BLaER1 treated with 17β-estradiol and CSF1 and Interleukin-3, amounts not matched to agents 10 nM and 100 nM (cell line): ENCODE results near the gene FLYWCH2.

ENCODE experiments used
- H3K27ac ChIP-seq, 11 experiments: shearing (Covaris generic); formaldehyde crosslinking; 2 replicates each; pipeline ENCODE4 v1.8.1; 2022
- H3K27me3 ChIP-seq, 11 experiments: shearing (Covaris generic); formaldehyde crosslinking; 2 replicates each; pipeline ENCODE4 v1.8.1; 2022
- H3K36me3 ChIP-seq, 11 experiments: shearing (Covaris generic); formaldehyde crosslinking; 2 replicates each; pipeline ENCODE4 v1.8.1; 2022
- H3K4me1 ChIP-seq, 10 experiments: shearing (Covaris generic); formaldehyde crosslinking; 2 replicates each; pipeline ENCODE4 v1.8.1; 2022
- H3K4me2 ChIP-seq, 11 experiments: shearing (Covaris generic); formaldehyde crosslinking; 2 replicates each; pipeline ENCODE4 v1.8.1; 2022
- H3K4me3 ChIP-seq, 10 experiments: shearing (Covaris generic); formaldehyde crosslinking; 2 replicates each; pipeline ENCODE4 v1.8.1; 2022
- H3K9ac ChIP-seq, 11 experiments: shearing (Covaris generic); formaldehyde crosslinking; 2 replicates each; pipeline ENCODE4 v1.8.1; 2022
- H3K9me3 ChIP-seq, 11 experiments: shearing (Covaris generic); formaldehyde crosslinking; replicated peaks in 1 of 11; 2 replicates each; pipeline ENCODE4 v1.8.1; 2022
- H4K20me1 ChIP-seq, 11 experiments: shearing (Covaris generic); formaldehyde crosslinking; 2 replicates each; pipeline ENCODE4 v1.8.1; 2022
- Cebpa-rat ChIP-seq, 11 experiments: shearing (Covaris generic); IDR thresholded peaks; 2 replicates each; pipeline ENCODE4 v1.8.1; 2022

Gene FLYWCH2

GRCh38 chr16:2882650-2883457 is at the start of gene FLYWCH2:
TSS of gene FLYWCH2 (plus strand) at chr16:2883215. CDS start at chr16:2896450, 13,235 bp downstream.
- Histone ChIP-seq H3K36me3 (peaks cover 0 to 5% (median 0%) of the 10 kb centered on the region in 11 experiments; a peak in 2 of 22 replicates), H3K9ac (peak within 1 kb of the TSS; percentile 81 to 97 (median 92)), H3K4me1 (peaks cover 11 to 22% (median 15%) of the 10 kb centered on the region in 10 experiments), H3K4me2 (peak within 1 kb of the TSS; percentile 87 to 99 (median 95)), H3K27ac (peak within 1 kb of the TSS; percentile 76 to 91 (median 87)), H3K27me3 (no peaks in the 10 kb centered on the region), H4K20me1 (peaks cover 0 to 9% (median 0%) of the 10 kb centered on the region in 11 experiments; a peak in 1 of 22 replicates), H3K9me3 (peaks cover 10 to 25% (median 22%) of the 10 kb centered on the region in 11 experiments), H3K4me3 (peak within 1 kb of the TSS; percentile 75 to 97 (median 87))
- no peak for TF ChIP-seq Cebpa-rat (IDR thresholded peaks at IDR 0.05)

GRCh38 chr16:2833776-2834175 is 49.2 kb upstream of the FLYWCH2 start:
- Histone ChIP-seq H3K4me1 (peaks cover 13 to 27% (median 16%) of the 10 kb centered on the region in 10 experiments), H3K4me3 (no peak overlapping the region), H3K4me2 (no peak overlapping the region), H3K9ac (no peak overlapping the region), H3K27ac (no peak overlapping the region), H4K20me1 (0 out of 22 replicates have a peak, but pooled peaks cover 0 to 3% (median 0%) of the 10 kb centered on the region in 11 experiments), H3K9me3 (peaks cover 0 to 13% (median 0%) of the 10 kb centered on the region in 11 experiments; a peak in 5 of 22 replicates), H3K27me3 (no peaks in the 10 kb centered on the region), H3K36me3 (peaks cover 0 to 4% (median 0%) of the 10 kb centered on the region in 11 experiments; a peak in 1 of 22 replicates)
- no peak for TF ChIP-seq Cebpa-rat (IDR thresholded peaks at IDR 0.05)

GRCh38 chr16:2834968-2835367 is 48.0 kb upstream of the FLYWCH2 start:
- Histone ChIP-seq H3K4me2 (no peak overlapping the region), H3K9ac (no peak overlapping the region), H3K9me3 (peaks cover 0 to 13% (median 0%) of the 10 kb centered on the region in 11 experiments; a peak in 5 of 22 replicates), H3K36me3 (peaks cover 0 to 4% (median 0%) of the 10 kb centered on the region in 11 experiments; a peak in 1 of 22 replicates), H4K20me1 (0 out of 22 replicates have a peak, but pooled peaks cover 0 to 3% (median 0%) of the 10 kb centered on the region in 11 experiments), H3K27me3 (no peaks in the 10 kb centered on the region), H3K4me1 (peaks cover 6 to 19% (median 10%) of the 10 kb centered on the region in 10 experiments), H3K27ac (no peak overlapping the region), H3K4me3 (no peak overlapping the region)
- TF ChIP-seq Cebpa-rat (IDR thresholded peaks at IDR 0.05), result no peak

- Histone ChIP-seq H3K9me3 (peaks cover 0 to 13% (median 0%) of the 10 kb centered on the region in 11 experiments; a peak in 5 of 22 replicates), H3K9ac (no peak overlapping the region), H3K4me2 (no peak overlapping the region), H3K4me3 (no peak overlapping the region), H3K27ac (no peak overlapping the region), H3K36me3 (peaks cover 0 to 4% (median 0%) of the 10 kb centered on the region in 11 experiments; a peak in 1 of 22 replicates), H3K4me1 (peaks cover 10 to 19% (median 12%) of the 10 kb centered on the region in 10 experiments), H4K20me1 (0 out of 22 replicates have a peak, but pooled peaks cover 0 to 3% (median 0%) of the 10 kb centered on the region in 11 experiments), H3K27me3 (no peaks in the 10 kb centered on the region)
- no peak for TF ChIP-seq Cebpa-rat (IDR thresholded peaks at IDR 0.05)
These were observed 47.1 kb upstream of the FLYWCH2 start for GRCh38 chr16:2835638-2836493.

GRCh38 chr16:2836646-2837508 is 46.1 kb upstream of the FLYWCH2 start:
- no peak overlapping the region for H3K27ac ChIP-seq

GRCh38 chr16:2838928-2839327 is 44.1 kb upstream of the FLYWCH2 start:
- no peak overlapping the region for H3K27ac ChIP-seq
- H4K20me1 ChIP-seq, result 0 out of 22 replicates have a peak, but pooled peaks cover 0 to 3% (median 0%) of the 10 kb centered on the region in 11 experiments

More at GRCh38 chr16:2836646-2837508, 46.1 kb upstream of the FLYWCH2 start:
- H3K4me2 ChIP-seq, result no peak overlapping the region
- H4K20me1 ChIP-seq, result 0 out of 22 replicates have a peak, but pooled peaks cover 0 to 3% (median 0%) of the 10 kb centered on the region in 11 experiments
- H3K9ac ChIP-seq, result no peak overlapping the region
- peaks cover 13 to 29% (median 22%) of the 10 kb centered on the region in 10 experiments for H3K4me1 ChIP-seq
- no peak overlapping the region for H3K4me3 ChIP-seq
- H3K36me3 ChIP-seq, result no peaks in the 10 kb centered on the region
- TF ChIP-seq Cebpa-rat (IDR thresholded peaks at IDR 0.05), result no peak
- peaks cover 0 to 9% (median 0%) of the 10 kb centered on the region in 11 experiments; a peak in 5 of 22 replicates for H3K9me3 ChIP-seq
- no peaks in the 10 kb centered on the region for H3K27me3 ChIP-seq

GRCh38 chr16:2839650-2840450 is 43.2 kb upstream of the FLYWCH2 start:
- Histone ChIP-seq H3K9me3 (no peaks in the 10 kb centered on the region), H4K20me1 (0 out of 22 replicates have a peak, but pooled peaks cover 0 to 3% (median 0%) of the 10 kb centered on the region in 11 experiments), H3K9ac (0 out of 22 replicates have a peak overlapping the region, but pooled peaks of 1 of the 11 experiments have one; percentile 19), H3K4me2 (peak overlapping the region in 8 of 11 experiments; percentile 13 to 93 (median 78); a peak in 15 of 22 replicates), H3K27me3 (no peaks in the 10 kb centered on the region), H3K27ac (peak overlapping the region in 2 of 11 experiments; percentile 13; a peak in 1 of 22 replicates), H3K4me3 (no peak overlapping the region), H3K4me1 (peaks cover 22 to 40% (median 33%) of the 10 kb centered on the region in 10 experiments), H3K36me3 (no peaks in the 10 kb centered on the region)
- no peak for TF ChIP-seq Cebpa-rat (IDR thresholded peaks at IDR 0.05)

More at GRCh38 chr16:2838928-2839327, 44.1 kb upstream of the FLYWCH2 start:
- no peak for TF ChIP-seq Cebpa-rat (IDR thresholded peaks at IDR 0.05)
- no peak overlapping the region for H3K4me3 ChIP-seq
- no peaks in the 10 kb centered on the region for H3K27me3 ChIP-seq
- no peak overlapping the region for H3K9ac ChIP-seq
- H3K36me3 ChIP-seq, result no peaks in the 10 kb centered on the region
- H3K4me1 ChIP-seq, result peaks cover 22 to 40% (median 33%) of the 10 kb centered on the region in 10 experiments
- no peaks in the 10 kb centered on the region for H3K9me3 ChIP-seq
- H3K4me2 ChIP-seq, result no peak overlapping the region
